Eye (tissue), 1 donor: Measurements from ENCODE around the gene ADCY5.

ENCODE experiments used
- DNase-seq: peaks from one replicate; pipeline ENCODE4 v3.0.0-alpha.2; 2015

Gene ADCY5

GRCh38 chr3:123457841-123458240 lies 9.0 kb upstream of the ADCY5 start:
- no peak for DNase-seq

- DNase-seq: no peak
Measured at GRCh38 chr3:123453675-123454074, 4.8 kb upstream of the ADCY5 start.

- no peak for DNase-seq
Measured at GRCh38 chr3:123451186-123451585, 2.3 kb upstream of the ADCY5 start.

- DNase-seq: no peak
Measured at GRCh38 chr3:123449997-123450604, 1.2 kb upstream of the ADCY5 start.

GRCh38 chr3:123449102-123449996 lies 459 bp upstream of the ADCY5 start:
- peak; percentile 78 for DNase-seq

GRCh38 chr3:123447749-123448517 lies 957 bp downstream of the ADCY5 start:
- DNase-seq: peak; percentile 54

GRCh38 chr3:123447416-123447748 lies 1.5 kb downstream of the ADCY5 start:
- DNase-seq: no peak

- DNase-seq: no peak
Measured at GRCh38 chr3:123446610-123447109, 2.2 kb downstream of the ADCY5 start.

- DNase-seq: no peak
Measured at GRCh38 chr3:123446210-123446609, 2.7 kb downstream of the ADCY5 start.

- DNase-seq: no peak
Measured at GRCh38 chr3:123445702-123446101, 3.2 kb downstream of the ADCY5 start.

GRCh38 chr3:123444744-123445143 lies 4.1 kb downstream of the ADCY5 start:
- DNase-seq: no peak

- peak; percentile 79 for DNase-seq
Measured at GRCh38 chr3:123444023-123444422, 4.9 kb downstream of the ADCY5 start.

- DNase-seq: no peak
Measured at GRCh38 chr3:123442908-123443307, 6.0 kb downstream of the ADCY5 start.

GRCh38 chr3:123442125-123442524 lies 6.8 kb downstream of the ADCY5 start:
- no peak for DNase-seq

- no peak for DNase-seq
Measured at GRCh38 chr3:123439806-123440580, 8.9 kb downstream of the ADCY5 start.

- DNase-seq: no peak
Measured at GRCh38 chr3:123432832-123433523, 15.9 kb downstream of the ADCY5 start.

GRCh38 chr3:123431658-123432324 lies 17.1 kb downstream of the ADCY5 start:
- DNase-seq: peak; percentile 17

- no peak for DNase-seq
Measured at GRCh38 chr3:123431007-123431657, 17.8 kb downstream of the ADCY5 start.

GRCh38 chr3:123430266-123430665 lies 18.6 kb downstream of the ADCY5 start:
- DNase-seq: no peak

GRCh38 chr3:123429362-123430125 lies 19.3 kb downstream of the ADCY5 start:
- no peak for DNase-seq
